Testis (tissue), 2 donors: ENCODE results near the gene CPEB1.
"Not testable (repeated sequence)": the region's sequence is repeated elsewhere in the genome, so short reads cannot be mapped to it uniquely, and the experiment has no call there.

Experiments used
- CTCF ChIP-seq, 3 experiments: fragments of 450-650 bp in 2 of 3; fragments of 200-600 bp in 1 of 3; sonication (generic) in 1 of 3; IDR thresholded peaks; one replicate each; pipeline ENCODE4 v1.5.1; 2016 to 2019; ENCODE audit warnings: antibody characterized with exemption in 3 of 3, mild to moderate bottlenecking in 2 of 3, moderate library complexity in 1 of 3
- POLR2A ChIP-seq: fragments of 450-650 bp; IDR thresholded peaks from one replicate; pipeline ENCODE4 v1.6.1; 2017; ENCODE audit warnings: antibody characterized with exemption, mild to moderate bottlenecking, moderate library complexity

GRCh38 chr15:82507087-82507486 is 140.1 kb downstream of the CPEB1 start:
- not testable (repeated sequence) for TF ChIP-seq CTCF (IDR thresholded peaks at IDR 0.05); POLR2A
